Measurements from ENCODE around the gene AGTRAP.

AGTRAP gene

GRCh38 chr1:11790101-11790879, 54.4 kb downstream of the AGTRAP start:
- DNase-seq (ENCODE audit: low read depth), result no peak
- no peak for TF ChIP-seq CTCF (conservative IDR thresholded peaks at IDR 0.05; ENCODE audit: control insufficient read depth, insufficient read depth, low read depth, low read length)
- H3K4me3 ChIP-seq (ENCODE audit: control insufficient read depth, low read depth, low read length), result no peak overlapping the region

- peak; percentile 95 for DNase-seq (ENCODE audit: low read depth)
- no peak for TF ChIP-seq CTCF (conservative IDR thresholded peaks at IDR 0.05; ENCODE audit: control insufficient read depth, insufficient read depth, low read depth, low read length)
- no peak overlapping the region for H3K4me3 ChIP-seq (ENCODE audit: control insufficient read depth, low read depth, low read length)
These were observed 55.2 kb downstream of the AGTRAP start for GRCh38 chr1:11790880-11791715.

GRCh38 chr1:11792106-11792505, 56.2 kb downstream of the AGTRAP start:
- H3K4me3 ChIP-seq (ENCODE audit: control insufficient read depth, low read depth, low read length), result no peak overlapping the region
- no peak for TF ChIP-seq CTCF (conservative IDR thresholded peaks at IDR 0.05; ENCODE audit: control insufficient read depth, insufficient read depth, low read depth, low read length)

GRCh38 chr1:11793819-11794218, 57.9 kb downstream of the AGTRAP start:
- no peak overlapping the region for H3K4me3 ChIP-seq (ENCODE audit: control insufficient read depth, low read depth, low read length)
- DNase-seq (ENCODE audit: low read depth), result no peak
- TF ChIP-seq CTCF (conservative IDR thresholded peaks at IDR 0.05; ENCODE audit: control insufficient read depth, insufficient read depth, low read depth, low read length), result no peak

More at GRCh38 chr1:11792106-11792505, 56.2 kb downstream of the AGTRAP start:
- no peak for DNase-seq (ENCODE audit: low read depth)

GRCh38 chr1:11794446-11795237, 58.7 kb downstream of the AGTRAP start:
- no peak for DNase-seq (ENCODE audit: low read depth)
- no peak for TF ChIP-seq CTCF (conservative IDR thresholded peaks at IDR 0.05; ENCODE audit: control insufficient read depth, insufficient read depth, low read depth, low read length)
- no peak overlapping the region for H3K4me3 ChIP-seq (ENCODE audit: control insufficient read depth, low read depth, low read length)

GRCh38 chr1:11795238-11795890, 59.4 kb downstream of the AGTRAP start:
- no peak overlapping the region for H3K4me3 ChIP-seq (ENCODE audit: control insufficient read depth, low read depth, low read length)
- no peak for DNase-seq (ENCODE audit: low read depth)
- TF ChIP-seq CTCF (conservative IDR thresholded peaks at IDR 0.05; ENCODE audit: control insufficient read depth, insufficient read depth, low read depth, low read length), result no peak

Data from fibroblast of mammary gland (primary cell).